ENCODE results near the gene SUPT4H1.

The SUPT4H1 gene

GRCh38 chr17:58330997-58331814 lies 20.8 kb downstream of the SUPT4H1 start:
- H3K27me3 ChIP-seq (ENCODE audit: control insufficient read depth in 5 of 5, insufficient read depth in 4 of 5, low read length in 5 of 5) = peaks cover 21 to 35% (median 25%) of the 10 kb centered on the region in 5 donors
- H3K9ac ChIP-seq (ENCODE audit: low read length in 5 of 5) = peak overlapping the region in 4 of 5 donors; percentile 57 to 79 (median 67)
- H3K27ac ChIP-seq (ENCODE audit: low read depth, low read length) = peak overlapping the region; percentile 57
- peaks cover 0 to 43% (median 7%) of the 10 kb centered on the region in 5 donors for H3K4me1 ChIP-seq (ENCODE audit: control insufficient read depth in 5 of 5, insufficient read depth in 5 of 5, low read length in 5 of 5)
- H3K9me3 ChIP-seq (ENCODE audit: control insufficient read depth in 5 of 5, low read length in 5 of 5) = no peaks in the 10 kb centered on the region
- H3K36me3 ChIP-seq (ENCODE audit: control insufficient read depth in 5 of 5, insufficient read depth in 5 of 5, low read length in 5 of 5) = no peaks in the 10 kb centered on the region
- peak overlapping the region; percentile 58 to 66 (median 65) for H3K4me3 ChIP-seq (ENCODE audit: low read depth in 1 of 5, low read length in 5 of 5)

- peak overlapping the region; percentile 58 to 66 (median 65) for H3K4me3 ChIP-seq (ENCODE audit: low read depth in 1 of 5, low read length in 5 of 5)
- no peaks in the 10 kb centered on the region for H3K36me3 ChIP-seq (ENCODE audit: control insufficient read depth in 5 of 5, insufficient read depth in 5 of 5, low read length in 5 of 5)
- H3K9me3 ChIP-seq (ENCODE audit: control insufficient read depth in 5 of 5, low read length in 5 of 5) = no peaks in the 10 kb centered on the region
- peak overlapping the region; percentile 57 for H3K27ac ChIP-seq (ENCODE audit: low read depth, low read length)
- H3K4me1 ChIP-seq (ENCODE audit: control insufficient read depth in 5 of 5, insufficient read depth in 5 of 5, low read length in 5 of 5) = peaks cover 0 to 37% (median 4%) of the 10 kb centered on the region in 5 donors
- H3K9ac ChIP-seq (ENCODE audit: low read length in 5 of 5) = peak overlapping the region in 4 of 5 donors; percentile 10 to 79 (median 67)
- peaks cover 23 to 40% (median 25%) of the 10 kb centered on the region in 5 donors for H3K27me3 ChIP-seq (ENCODE audit: control insufficient read depth in 5 of 5, insufficient read depth in 4 of 5, low read length in 5 of 5)
These were observed 21.4 kb downstream of the SUPT4H1 start for GRCh38 chr17:58330538-58330996.

GRCh38 chr17:58329810-58330537 lies 22.0 kb downstream of the SUPT4H1 start:
- Histone ChIP-seq H3K27ac (ENCODE audit: low read depth, low read length) (no peak overlapping the region), H3K27me3 (ENCODE audit: control insufficient read depth in 5 of 5, insufficient read depth in 4 of 5, low read length in 5 of 5) (peaks cover 23 to 46% (median 25%) of the 10 kb centered on the region in 5 donors), H3K4me1 (ENCODE audit: control insufficient read depth in 5 of 5, insufficient read depth in 5 of 5, low read length in 5 of 5) (peaks cover under 1 to 37% (median 7%) of the 10 kb centered on the region in 5 donors), H3K9me3 (ENCODE audit: control insufficient read depth in 5 of 5, low read length in 5 of 5) (no peaks in the 10 kb centered on the region), H3K9ac (ENCODE audit: low read length in 5 of 5) (peak overlapping the region in 2 of 5 donors; percentile 10 to 79), H3K36me3 (ENCODE audit: control insufficient read depth in 5 of 5, insufficient read depth in 5 of 5, low read length in 5 of 5) (no peaks in the 10 kb centered on the region), H3K4me3 (ENCODE audit: low read depth in 1 of 5, low read length in 5 of 5) (peak overlapping the region; percentile 58 to 66 (median 65))

- Histone ChIP-seq H3K9ac (ENCODE audit: low read length in 5 of 5) (no peak overlapping the region), H3K9me3 (ENCODE audit: control insufficient read depth in 5 of 5, low read length in 5 of 5) (no peaks in the 10 kb centered on the region), H3K27me3 (ENCODE audit: control insufficient read depth in 5 of 5, insufficient read depth in 4 of 5, low read length in 5 of 5) (peaks cover 25 to 53% (median 26%) of the 10 kb centered on the region in 5 donors), H3K27ac (ENCODE audit: low read depth, low read length) (no peak overlapping the region), H3K4me1 (ENCODE audit: control insufficient read depth in 5 of 5, insufficient read depth in 5 of 5, low read length in 5 of 5) (peaks cover 2 to 37% (median 13%) of the 10 kb centered on the region in 5 donors), H3K36me3 (ENCODE audit: control insufficient read depth in 5 of 5, insufficient read depth in 5 of 5, low read length in 5 of 5) (no peaks in the 10 kb centered on the region), H3K4me3 (ENCODE audit: low read depth in 1 of 5, low read length in 5 of 5) (peak overlapping the region in 3 of 5 donors; percentile 2 to 22 (median 15))
These were observed 22.8 kb downstream of the SUPT4H1 start for GRCh38 chr17:58329035-58329809.

- Histone ChIP-seq H3K4me1 (ENCODE audit: control insufficient read depth in 5 of 5, insufficient read depth in 5 of 5, low read length in 5 of 5) (peaks cover 2 to 44% (median 16%) of the 10 kb centered on the region in 5 donors), H3K27me3 (ENCODE audit: control insufficient read depth in 5 of 5, insufficient read depth in 4 of 5, low read length in 5 of 5) (peaks cover 21 to 54% (median 26%) of the 10 kb centered on the region in 5 donors), H3K36me3 (ENCODE audit: control insufficient read depth in 5 of 5, insufficient read depth in 5 of 5, low read length in 5 of 5) (no peaks in the 10 kb centered on the region), H3K4me3 (ENCODE audit: low read depth in 1 of 5, low read length in 5 of 5) (peak within 1 kb of the TSS in 3 of 5 donors; percentile 2 to 22 (median 15)), H3K9ac (ENCODE audit: low read length in 5 of 5) (no peak within 1 kb of the TSS), H3K27ac (ENCODE audit: low read depth, low read length) (no peak within 1 kb of the TSS), H3K9me3 (ENCODE audit: control insufficient read depth in 5 of 5, low read length in 5 of 5) (no peaks in the 10 kb centered on the region)
These were observed 23.6 kb downstream of the SUPT4H1 start, which contains the start of gene TSPOAP1 for GRCh38 chr17:58328195-58329034. TSS of gene TSPOAP1 (minus strand) at chr17:58328795. CDS start at chr17:58327920, 875 bp downstream.

- H3K27me3 ChIP-seq (ENCODE audit: control insufficient read depth in 5 of 5, insufficient read depth in 4 of 5, low read length in 5 of 5) = peaks cover 20 to 60% (median 26%) of the 10 kb centered on the region in 5 donors
- H3K36me3 ChIP-seq (ENCODE audit: control insufficient read depth in 5 of 5, insufficient read depth in 5 of 5, low read length in 5 of 5) = no peaks in the 10 kb centered on the region
- no peak overlapping the region for H3K4me3 ChIP-seq (ENCODE audit: low read depth in 1 of 5, low read length in 5 of 5)
- H3K27ac ChIP-seq (ENCODE audit: low read depth, low read length) = no peak overlapping the region
- H3K4me1 ChIP-seq (ENCODE audit: control insufficient read depth in 5 of 5, insufficient read depth in 5 of 5, low read length in 5 of 5) = peaks cover 2 to 38% (median 16%) of the 10 kb centered on the region in 5 donors
- H3K9ac ChIP-seq (ENCODE audit: low read length in 5 of 5) = no peak overlapping the region
- no peaks in the 10 kb centered on the region for H3K9me3 ChIP-seq (ENCODE audit: control insufficient read depth in 5 of 5, low read length in 5 of 5)
These were observed 24.4 kb downstream of the SUPT4H1 start for GRCh38 chr17:58327363-58328194.

GRCh38 chr17:58326609-58327362 lies 25.2 kb downstream of the SUPT4H1 start:
- no peak overlapping the region for H3K9ac ChIP-seq (ENCODE audit: low read length in 5 of 5)
- no peak overlapping the region for H3K27ac ChIP-seq (ENCODE audit: low read depth, low read length)
- H3K27me3 ChIP-seq (ENCODE audit: control insufficient read depth in 5 of 5, insufficient read depth in 4 of 5, low read length in 5 of 5) = peaks cover 18 to 57% (median 26%) of the 10 kb centered on the region in 5 donors

GRCh38 chr17:58325976-58326468 lies 26.0 kb downstream of the SUPT4H1 start:
- H3K27me3 ChIP-seq (ENCODE audit: control insufficient read depth in 5 of 5, insufficient read depth in 4 of 5, low read length in 5 of 5) = peaks cover 18 to 53% (median 25%) of the 10 kb centered on the region in 5 donors
- H3K9me3 ChIP-seq (ENCODE audit: control insufficient read depth in 5 of 5, low read length in 5 of 5) = no peaks in the 10 kb centered on the region
- H3K36me3 ChIP-seq (ENCODE audit: control insufficient read depth in 5 of 5, insufficient read depth in 5 of 5, low read length in 5 of 5) = no peaks in the 10 kb centered on the region
- H3K9ac ChIP-seq (ENCODE audit: low read length in 5 of 5) = no peak overlapping the region
- no peak overlapping the region for H3K27ac ChIP-seq (ENCODE audit: low read depth, low read length)
- peaks cover 2 to 37% (median 16%) of the 10 kb centered on the region in 5 donors for H3K4me1 ChIP-seq (ENCODE audit: control insufficient read depth in 5 of 5, insufficient read depth in 5 of 5, low read length in 5 of 5)
- no peak overlapping the region for H3K4me3 ChIP-seq (ENCODE audit: low read depth in 1 of 5, low read length in 5 of 5)

More at GRCh38 chr17:58326609-58327362, 25.2 kb downstream of the SUPT4H1 start:
- Histone ChIP-seq H3K9me3 (ENCODE audit: control insufficient read depth in 5 of 5, low read length in 5 of 5) (no peaks in the 10 kb centered on the region), H3K4me3 (ENCODE audit: low read depth in 1 of 5, low read length in 5 of 5) (no peak overlapping the region), H3K4me1 (ENCODE audit: control insufficient read depth in 5 of 5, insufficient read depth in 5 of 5, low read length in 5 of 5) (peaks cover 2 to 37% (median 16%) of the 10 kb centered on the region in 5 donors), H3K36me3 (ENCODE audit: control insufficient read depth in 5 of 5, insufficient read depth in 5 of 5, low read length in 5 of 5) (no peaks in the 10 kb centered on the region)

Data from subcutaneous abdominal adipose tissue (tissue), 5 donors.